Ishikawa (cell line): ENCODE measurements around the gene PHLDA3.

Experiments
- EGR1 ChIP-seq: IDR thresholded peaks from 2 replicates; pipeline ENCODE4 v1.6.1; 2012
- RAD21 ChIP-seq: IDR thresholded peaks from 2 replicates; pipeline ENCODE4 v1.6.1; 2012; ENCODE audit warnings: low read depth
- TAF1 ChIP-seq: IDR thresholded peaks from 2 replicates; pipeline ENCODE4 v1.6.1; 2012; ENCODE audit warnings: low read depth, mild to moderate bottlenecking
- YY1 ChIP-seq: IDR thresholded peaks from 2 replicates; pipeline ENCODE4 v1.6.1; 2012; ENCODE audit warnings: low read depth
- TF ChIP-seq, protein P1 (sequence below): IDR thresholded peaks from 2 replicates; pipeline ENCODE4 v1.6.1; 2012; ENCODE audit warnings: low read depth, mild to moderate bottlenecking

DNA sequence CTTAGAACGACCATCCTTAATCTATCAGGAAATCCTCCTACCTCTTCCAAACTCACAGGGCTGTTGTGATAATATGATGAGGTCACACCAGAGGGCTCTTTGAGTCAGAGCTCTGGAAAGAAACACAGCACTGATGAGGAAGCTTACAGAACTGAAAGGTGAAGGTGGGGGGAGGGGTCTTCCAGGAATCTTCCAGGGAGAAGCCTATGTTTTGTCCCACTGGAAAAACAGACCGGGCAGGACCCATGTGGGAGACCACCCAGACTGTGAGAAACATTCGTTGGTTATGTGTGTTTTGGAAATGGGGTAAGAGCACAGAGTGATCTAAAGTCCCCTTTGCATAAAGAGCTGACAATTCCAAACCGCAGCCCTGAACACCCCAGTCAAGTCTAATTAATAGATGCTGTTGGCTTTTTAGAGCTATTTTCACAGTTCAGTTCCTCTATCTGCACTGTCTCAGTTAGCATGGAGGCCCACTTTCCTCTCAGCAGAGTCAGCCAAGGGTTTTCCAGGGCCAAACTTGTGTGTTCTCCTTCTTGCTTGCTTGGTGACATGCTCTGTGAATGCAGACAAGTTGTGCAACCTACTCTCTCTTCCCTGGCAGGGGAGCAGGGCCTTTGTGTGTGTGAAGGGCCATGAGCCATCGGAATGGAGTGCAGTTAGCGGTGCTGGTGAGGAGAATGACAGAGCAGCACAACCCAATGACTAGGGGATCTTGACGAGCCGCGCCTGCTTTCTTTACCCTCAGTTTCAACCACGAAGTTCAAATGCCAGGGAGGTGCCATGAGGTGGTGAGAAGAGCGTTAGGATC is 12.3 kb downstream of the PHLDA3 start:
- TF ChIP-seq TAF1: no peak
- TF ChIP-seq YY1: no peak
- TF ChIP-seq RAD21: no peak
- TF ChIP-seq EGR1: no peak
- TF ChIP-seq, protein P1, sequence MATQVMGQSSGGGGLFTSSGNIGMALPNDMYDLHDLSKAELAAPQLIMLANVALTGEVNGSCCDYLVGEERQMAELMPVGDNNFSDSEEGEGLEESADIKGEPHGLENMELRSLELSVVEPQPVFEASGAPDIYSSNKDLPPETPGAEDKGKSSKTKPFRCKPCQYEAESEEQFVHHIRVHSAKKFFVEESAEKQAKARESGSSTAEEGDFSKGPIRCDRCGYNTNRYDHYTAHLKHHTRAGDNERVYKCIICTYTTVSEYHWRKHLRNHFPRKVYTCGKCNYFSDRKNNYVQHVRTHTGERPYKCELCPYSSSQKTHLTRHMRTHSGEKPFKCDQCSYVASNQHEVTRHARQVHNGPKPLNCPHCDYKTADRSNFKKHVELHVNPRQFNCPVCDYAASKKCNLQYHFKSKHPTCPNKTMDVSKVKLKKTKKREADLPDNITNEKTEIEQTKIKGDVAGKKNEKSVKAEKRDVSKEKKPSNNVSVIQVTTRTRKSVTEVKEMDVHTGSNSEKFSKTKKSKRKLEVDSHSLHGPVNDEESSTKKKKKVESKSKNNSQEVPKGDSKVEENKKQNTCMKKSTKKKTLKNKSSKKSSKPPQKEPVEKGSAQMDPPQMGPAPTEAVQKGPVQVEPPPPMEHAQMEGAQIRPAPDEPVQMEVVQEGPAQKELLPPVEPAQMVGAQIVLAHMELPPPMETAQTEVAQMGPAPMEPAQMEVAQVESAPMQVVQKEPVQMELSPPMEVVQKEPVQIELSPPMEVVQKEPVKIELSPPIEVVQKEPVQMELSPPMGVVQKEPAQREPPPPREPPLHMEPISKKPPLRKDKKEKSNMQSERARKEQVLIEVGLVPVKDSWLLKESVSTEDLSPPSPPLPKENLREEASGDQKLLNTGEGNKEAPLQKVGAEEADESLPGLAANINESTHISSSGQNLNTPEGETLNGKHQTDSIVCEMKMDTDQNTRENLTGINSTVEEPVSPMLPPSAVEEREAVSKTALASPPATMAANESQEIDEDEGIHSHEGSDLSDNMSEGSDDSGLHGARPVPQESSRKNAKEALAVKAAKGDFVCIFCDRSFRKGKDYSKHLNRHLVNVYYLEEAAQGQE: no peak
